SJSA1 (cell line): Measurements from ENCODE around the gene MARCHF10. TPM values are rescaled to one million over a fixed set of nuclear protein-coding genes. Genes with fewer than 3 reads are reported as not detected.

Source experiments
- DNase-seq, 2 experiments: peaks; one replicate each; pipeline ENCODE4 v3.0.0-alpha.2; 2015 to 2020; ENCODE audit warnings: low spot score in 2 of 2, low read depth in 1 of 2
- H3K27ac ChIP-seq: fragments of 250-450 bp; sonication (Bioruptor Pico); 2 replicates; pipeline ENCODE4 v1.5.1; 2020; ENCODE audit warnings: mild to moderate bottlenecking, moderate library complexity
- H3K27me3 ChIP-seq: fragments of 250-450 bp; sonication (Bioruptor Pico); replicated peaks from 2 replicates; pipeline ENCODE4 v1.5.1; 2020; ENCODE audit warnings: mild to moderate bottlenecking, moderate library complexity
- H3K36me3 ChIP-seq: fragments of 250-450 bp; sonication (Bioruptor Pico); 2 replicates; pipeline ENCODE4 v1.5.1; 2020; ENCODE audit warnings: mild to moderate bottlenecking
- H3K4me1 ChIP-seq: fragments of 250-450 bp; sonication (Bioruptor Pico); replicated peaks from 2 replicates; pipeline ENCODE4 v1.6.1; 2021; ENCODE audit warnings: mild to moderate bottlenecking
- H3K4me3 ChIP-seq: fragments of 250-450 bp; sonication (Bioruptor Pico); 2 replicates; pipeline ENCODE4 v1.5.1; 2020; ENCODE audit warnings: mild to moderate bottlenecking
- H3K9me3 ChIP-seq: fragments of 250-450 bp; sonication (Bioruptor Pico); replicated peaks from 2 replicates; pipeline ENCODE4 v1.5.1; 2020; ENCODE audit warnings: mild to moderate bottlenecking
- total RNA-seq: library from RNA; depleted of rRNA; stranded (reverse); fragments of >200 nt; shearing (Covaris generic); gene quantifications from 2 replicates; pipeline ENCODE4 v1.2.3, GENCODE V29; 2014

MARCHF10 gene
- total RNA-seq, 1 experiment from 2014 or later = 0.71 TPM

DNA sequence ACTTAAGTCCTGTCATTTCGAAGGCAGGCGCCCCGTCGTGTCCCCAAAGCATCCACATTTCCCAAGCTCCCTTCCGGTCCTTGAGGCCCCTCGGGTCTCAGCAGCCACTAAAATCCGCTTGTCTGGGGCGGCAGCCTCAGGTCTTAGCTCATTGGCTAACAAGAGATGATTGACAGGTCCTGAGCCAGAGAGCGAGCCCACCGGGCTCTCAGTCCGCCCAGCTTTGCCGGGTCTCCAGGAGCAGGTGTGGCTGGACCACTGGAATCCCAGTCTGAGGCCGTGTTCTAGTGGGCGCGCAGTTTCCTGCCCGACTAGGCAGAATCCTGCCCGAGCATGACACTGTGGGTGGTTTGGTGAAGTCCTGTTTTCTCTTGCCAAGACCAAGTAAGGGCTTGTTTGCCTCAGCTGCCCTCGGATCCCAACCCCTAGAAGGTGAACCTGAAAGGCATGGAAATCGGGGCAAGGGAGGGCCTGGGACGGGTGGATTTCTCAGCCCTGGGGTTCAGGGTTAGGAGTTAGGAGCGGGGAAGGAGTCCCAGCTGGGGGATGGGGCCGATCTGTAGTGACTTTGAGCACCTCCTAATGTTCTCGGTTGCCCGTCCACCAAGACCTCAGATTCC, 137.8 kb downstream of the MARCHF10 start:
- H3K9me3 ChIP-seq = no peaks in the 10 kb centered on the region
- H3K27me3 ChIP-seq = no peaks in the 10 kb centered on the region
- peak in 1 of 2 experiments; percentile 44 for DNase-seq
- H3K4me1 ChIP-seq = no peaks in the 10 kb centered on the region
- H3K27ac ChIP-seq = no peak overlapping the region
- H3K36me3 ChIP-seq = peaks cover 94% of the 10 kb centered on the region
- no peak overlapping the region for H3K4me3 ChIP-seq

- Histone ChIP-seq H3K27me3 (no peaks in the 10 kb centered on the region), H3K4me3 (no peak overlapping the region), H3K36me3 (peaks cover 84% of the 10 kb centered on the region), H3K4me1 (no peaks in the 10 kb centered on the region), H3K9me3 (no peaks in the 10 kb centered on the region), H3K27ac (no peak overlapping the region)
- no peak for DNase-seq
Measured at GRCh38 chr17:62668091-62668804, 139.9 kb downstream of the MARCHF10 start.

DNA sequence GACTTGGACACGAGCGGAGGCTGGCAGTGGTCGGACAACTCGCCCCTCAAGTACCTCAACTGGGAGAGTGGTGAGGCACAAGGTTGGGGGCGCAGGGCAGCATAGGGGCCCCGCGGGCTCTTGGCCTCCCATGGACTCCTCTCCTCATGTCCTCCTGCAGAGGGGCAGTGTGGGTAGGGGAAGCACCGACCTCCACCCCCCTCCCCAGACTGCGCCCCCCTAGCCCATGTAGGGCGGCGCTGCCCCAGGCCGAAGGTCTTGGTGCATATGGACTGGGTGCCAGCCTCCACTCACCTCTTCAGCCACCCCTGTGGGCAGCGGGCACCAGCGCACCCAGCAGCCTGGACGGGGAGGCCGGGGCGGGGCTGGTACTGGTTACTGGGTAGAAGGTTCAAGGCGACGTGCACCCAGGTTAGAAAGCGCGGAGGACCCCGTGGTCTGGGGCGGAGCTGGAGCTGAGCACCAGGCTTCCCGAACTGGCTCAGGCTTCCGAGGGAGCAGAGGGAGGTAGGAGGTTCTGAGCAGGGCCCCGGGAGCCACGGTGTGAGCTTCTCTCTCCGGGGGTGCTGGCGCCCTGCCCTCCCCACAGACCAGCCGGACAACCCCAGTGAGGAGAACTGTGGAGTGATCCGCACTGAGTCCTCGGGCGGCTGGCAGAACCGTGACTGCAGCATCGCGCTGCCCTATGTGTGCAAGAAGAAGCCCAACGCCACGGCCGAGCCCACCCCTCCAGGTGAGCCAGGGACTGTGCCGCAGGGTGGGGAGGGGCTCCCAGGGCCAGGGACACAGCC, 141.1 kb downstream of the MARCHF10 start:
- no peaks in the 10 kb centered on the region for H3K9me3 ChIP-seq
- peak in 1 of 2 experiments; percentile 52 for DNase-seq
- H3K27ac ChIP-seq = no peak overlapping the region
- no peaks in the 10 kb centered on the region for H3K27me3 ChIP-seq
- peaks cover 71% of the 10 kb centered on the region for H3K36me3 ChIP-seq
- H3K4me1 ChIP-seq = peaks cover 8% of the 10 kb centered on the region
- no peak overlapping the region for H3K4me3 ChIP-seq

DNA sequence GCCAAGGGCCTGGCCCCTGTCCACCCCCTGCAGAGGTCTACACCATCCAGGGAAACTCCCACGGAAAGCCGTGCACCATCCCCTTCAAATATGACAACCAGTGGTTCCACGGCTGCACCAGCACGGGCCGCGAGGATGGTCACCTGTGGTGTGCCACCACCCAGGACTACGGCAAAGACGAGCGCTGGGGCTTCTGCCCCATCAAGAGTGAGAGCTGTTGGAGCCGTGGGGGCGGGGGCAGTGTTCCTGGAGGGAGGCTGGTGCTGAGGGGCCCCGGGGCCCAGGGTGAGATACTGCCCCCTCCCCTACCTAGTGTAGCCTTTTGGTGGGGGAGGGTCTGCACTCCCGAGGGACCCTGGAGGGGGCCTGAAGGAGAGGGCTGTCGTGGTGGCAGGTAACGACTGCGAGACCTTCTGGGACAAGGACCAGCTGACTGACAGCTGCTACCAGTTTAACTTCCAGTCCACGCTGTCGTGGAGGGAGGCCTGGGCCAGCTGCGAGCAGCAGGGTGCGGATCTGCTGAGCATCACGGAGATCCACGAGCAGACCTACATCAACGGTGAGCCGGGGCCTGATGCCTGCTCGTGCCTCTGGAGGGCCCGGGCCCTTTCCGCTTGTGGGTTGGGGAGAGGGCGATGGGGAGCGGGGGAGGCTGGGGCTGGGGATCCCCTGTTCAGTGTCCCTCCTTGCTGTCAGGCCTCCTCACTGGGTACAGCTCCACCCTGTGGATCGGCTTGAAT, 141.9 kb downstream of the MARCHF10 start:
- peaks cover 8% of the 10 kb centered on the region for H3K4me1 ChIP-seq
- peaks cover 64% of the 10 kb centered on the region for H3K36me3 ChIP-seq
- no peak overlapping the region for H3K4me3 ChIP-seq
- no peak overlapping the region for H3K27ac ChIP-seq
- no peaks in the 10 kb centered on the region for H3K27me3 ChIP-seq
- DNase-seq = peak in 1 of 2 experiments; percentile 45
- no peaks in the 10 kb centered on the region for H3K9me3 ChIP-seq

DNA sequence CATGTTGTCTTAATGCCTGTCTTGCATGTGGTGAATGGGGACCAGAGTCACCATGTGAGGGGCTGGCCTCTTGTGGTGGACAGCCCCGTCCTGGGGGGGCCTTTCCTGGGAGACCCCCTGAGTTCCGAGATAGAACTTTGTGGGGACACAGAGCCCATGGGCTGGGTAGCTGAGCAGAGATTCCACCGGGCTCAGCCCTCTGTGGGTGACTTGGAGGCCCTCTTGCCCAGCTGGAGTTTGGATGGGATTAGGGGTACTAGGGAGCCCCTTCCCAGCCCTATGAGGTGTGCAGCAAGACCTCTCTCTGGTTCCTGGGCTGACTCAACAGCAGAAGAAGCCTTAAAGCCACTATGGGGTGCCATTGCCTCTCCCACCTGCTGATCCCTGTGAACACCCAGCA, 142.5 kb downstream of the MARCHF10 start:
- Histone ChIP-seq H3K4me1 (peaks cover 8% of the 10 kb centered on the region), H3K36me3 (peaks cover 57% of the 10 kb centered on the region), H3K4me3 (no peak overlapping the region), H3K27ac (no peak overlapping the region), H3K9me3 (no peaks in the 10 kb centered on the region), H3K27me3 (no peaks in the 10 kb centered on the region)
- no peak for DNase-seq

- no peaks in the 10 kb centered on the region for H3K27me3 ChIP-seq
- H3K4me1 ChIP-seq = peaks cover 8% of the 10 kb centered on the region
- peaks cover 4% of the 10 kb centered on the region; the same call in 1 of the 2 replicates for H3K9me3 ChIP-seq
- peaks cover 47% of the 10 kb centered on the region for H3K36me3 ChIP-seq
- no peak overlapping the region for H3K4me3 ChIP-seq
- DNase-seq = no peak
- H3K27ac ChIP-seq = no peak overlapping the region
Measured at GRCh38 chr17:62664336-62665120, 143.6 kb downstream of the MARCHF10 start.

- peaks cover 46% of the 10 kb centered on the region for H3K36me3 ChIP-seq
- no peak for DNase-seq
- H3K4me3 ChIP-seq = no peak overlapping the region
- no peaks in the 10 kb centered on the region for H3K27me3 ChIP-seq
- peaks cover 8% of the 10 kb centered on the region for H3K4me1 ChIP-seq
- H3K9me3 ChIP-seq = peaks cover 4% of the 10 kb centered on the region; the same call in 1 of the 2 replicates
- no peak overlapping the region for H3K27ac ChIP-seq
Measured at GRCh38 chr17:62663304-62663703, 144.8 kb downstream of the MARCHF10 start.

GRCh38 chr17:62662855-62663254, 145.3 kb downstream of the MARCHF10 start:
- H3K27ac ChIP-seq = no peak overlapping the region
- peaks cover 8% of the 10 kb centered on the region for H3K4me1 ChIP-seq

DNA sequence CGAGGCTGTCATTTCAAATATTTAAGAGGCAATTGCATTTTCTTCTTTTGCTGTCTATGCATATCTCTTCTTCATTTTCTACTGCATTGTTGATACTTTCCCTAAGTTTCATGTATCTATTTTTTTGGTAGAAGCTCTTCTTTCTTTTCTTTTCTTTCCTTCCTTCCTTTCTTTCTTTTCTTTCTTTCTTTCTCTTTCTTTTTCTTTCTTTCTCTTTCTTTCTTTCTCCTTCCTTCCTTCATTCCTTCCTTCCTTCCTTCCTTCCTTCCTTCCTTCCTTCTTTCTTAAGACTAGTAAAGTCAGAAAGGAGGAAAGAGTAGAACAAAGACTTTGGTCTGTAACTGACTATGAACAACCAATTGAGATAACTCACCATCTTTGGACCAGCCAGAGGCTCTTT, 146.8 kb downstream of the MARCHF10 start:
- Histone ChIP-seq H3K4me3 (no peak overlapping the region), H3K36me3 (peaks cover 34% of the 10 kb centered on the region), H3K9me3 (peaks cover 4% of the 10 kb centered on the region; the same call in 1 of the 2 replicates), H3K27me3 (no peaks in the 10 kb centered on the region), H3K27ac (no peak overlapping the region), H3K4me1 (peaks cover 16% of the 10 kb centered on the region)
- no peak for DNase-seq

More at GRCh38 chr17:62662855-62663254, 145.3 kb downstream of the MARCHF10 start:
- H3K27me3 ChIP-seq = no peaks in the 10 kb centered on the region
- H3K4me3 ChIP-seq = no peak overlapping the region
- peaks cover 49% of the 10 kb centered on the region for H3K36me3 ChIP-seq
- peak in 1 of 2 experiments; percentile 17 for DNase-seq
- peaks cover 4% of the 10 kb centered on the region; the same call in 1 of the 2 replicates for H3K9me3 ChIP-seq

DNA sequence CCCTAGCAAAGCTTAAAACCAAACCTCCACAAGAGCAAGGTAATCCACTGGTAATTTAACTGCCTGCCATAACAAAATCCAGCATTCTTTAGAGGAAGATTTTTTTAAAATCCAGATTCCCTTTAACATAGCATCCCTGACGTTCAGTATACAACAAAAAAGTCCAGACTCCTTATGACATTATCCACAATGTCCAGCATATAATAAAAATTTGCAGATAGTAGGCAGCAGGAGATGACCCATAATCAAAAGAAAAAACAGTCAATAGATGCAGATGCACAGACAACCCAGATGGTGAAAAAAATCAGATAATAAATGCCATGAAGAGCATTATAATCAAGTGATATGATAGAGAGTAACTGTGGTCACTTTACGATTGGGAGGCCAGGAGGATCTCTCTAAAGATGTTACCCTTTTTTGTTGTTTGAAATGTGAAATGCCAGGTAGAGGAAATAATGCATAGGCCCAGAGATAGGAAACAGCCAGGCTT, 147.4 kb downstream of the MARCHF10 start:
- Histone ChIP-seq H3K4me1 (peaks cover 17% of the 10 kb centered on the region), H3K9me3 (peaks cover 4% of the 10 kb centered on the region; the same call in 1 of the 2 replicates), H3K27me3 (no peaks in the 10 kb centered on the region), H3K4me3 (no peak overlapping the region), H3K27ac (no peak overlapping the region), H3K36me3 (peaks cover 31% of the 10 kb centered on the region)
- DNase-seq = no peak

DNA sequence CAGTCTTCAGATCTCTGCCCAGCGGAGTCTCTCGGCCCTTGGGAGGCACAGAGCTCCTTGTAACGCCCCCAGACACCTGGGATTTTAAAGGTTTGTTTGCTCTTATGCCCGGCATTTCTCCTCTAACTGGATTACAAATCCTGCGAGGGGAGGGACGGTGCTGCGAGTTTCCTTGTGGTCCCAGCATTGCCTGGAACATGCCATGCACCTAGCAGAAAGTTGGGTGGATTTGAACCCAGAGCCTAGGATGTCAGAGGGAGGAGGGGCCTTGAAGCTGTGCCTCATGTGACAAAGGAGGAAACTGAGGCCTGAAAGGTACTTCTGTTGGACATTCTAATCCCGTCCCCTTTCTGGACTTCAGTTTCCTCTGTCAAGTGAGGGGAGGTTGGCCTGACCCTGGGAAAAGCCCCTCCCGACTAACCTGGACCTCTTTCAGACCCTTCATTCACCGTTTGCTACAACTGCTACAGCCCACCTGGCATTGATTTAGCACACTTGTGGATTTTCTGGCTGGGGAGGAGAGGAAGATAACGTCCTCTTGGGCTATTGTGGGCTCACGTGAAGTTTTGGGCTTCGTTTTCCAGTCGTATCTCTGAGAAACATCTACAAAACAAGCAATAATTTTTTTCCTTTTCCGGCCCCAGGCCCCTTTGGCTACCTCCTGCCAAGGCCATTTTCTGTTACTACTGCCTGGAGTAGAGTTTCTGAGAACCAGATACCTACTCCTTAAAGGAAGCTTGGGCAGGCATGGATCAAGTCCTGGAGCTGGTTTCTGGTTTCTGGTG, 149.8 kb downstream of the MARCHF10 start:
- no peak for DNase-seq
- Histone ChIP-seq H3K4me3 (no peak overlapping the region), H3K4me1 (peaks cover 33% of the 10 kb centered on the region), H3K36me3 (peaks cover 27% of the 10 kb centered on the region), H3K9me3 (peaks cover 4% of the 10 kb centered on the region; the same call in 1 of the 2 replicates), H3K27ac (no peak overlapping the region), H3K27me3 (no peaks in the 10 kb centered on the region)

DNA sequence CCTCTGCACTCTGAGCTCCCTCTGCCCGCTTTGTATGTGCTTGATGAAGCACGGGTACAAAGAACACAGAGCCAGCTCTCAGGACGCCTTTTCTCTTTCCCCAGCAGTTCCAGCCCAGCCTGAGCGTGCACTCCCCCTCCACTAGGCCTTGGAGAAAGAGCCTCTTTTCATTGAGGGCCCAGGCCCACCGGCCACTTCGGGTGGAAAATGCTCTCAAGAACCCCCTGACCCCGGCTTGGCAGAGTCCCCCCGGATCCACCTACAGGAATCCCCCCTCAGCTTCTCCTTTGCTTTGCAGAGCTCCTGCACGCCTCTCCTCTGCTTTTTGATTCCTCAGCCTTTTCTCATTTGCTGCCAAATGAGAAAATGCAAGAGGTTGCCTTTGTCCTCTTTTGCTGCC, 150.4 kb downstream of the MARCHF10 start:
- H3K4me3 ChIP-seq = no peak overlapping the region
- no peak for DNase-seq
- peaks cover 4% of the 10 kb centered on the region; the same call in 1 of the 2 replicates for H3K9me3 ChIP-seq
- peaks cover 27% of the 10 kb centered on the region for H3K36me3 ChIP-seq
- H3K27me3 ChIP-seq = no peaks in the 10 kb centered on the region
- H3K27ac ChIP-seq = no peak overlapping the region
- H3K4me1 ChIP-seq = peaks cover 36% of the 10 kb centered on the region
